MM.1S (cell line): Measurements from ENCODE around the gene CHPF2.

Source experiments
- DNase-seq: peaks from one replicate; pipeline ENCODE4 v3.0.0-alpha.2; 2015
- H2AFZ ChIP-seq: fragments of 300-600 bp; sonication (generic); 2 replicates; pipeline ENCODE4 v1.6.0; 2016; ENCODE audit warnings: antibody characterized with exemption, low read length
- H3F3A ChIP-seq: fragments of 300-600 bp; sonication (generic); 2 replicates; pipeline ENCODE4 v1.6.1; 2016; ENCODE audit warnings: mild to moderate bottlenecking, antibody characterized with exemption, low read length, moderate library complexity, mixed read lengths; ENCODE audit not compliant: insufficient read depth
- H3K27ac ChIP-seq: fragments of 300-600 bp; sonication (generic); 2 replicates; pipeline ENCODE4 v1.5.1; 2016; ENCODE audit warnings: mild to moderate bottlenecking, low read length
- H3K27me3 ChIP-seq: fragments of 300-600 bp; sonication (generic); replicated peaks from 2 replicates; pipeline ENCODE4 v1.6.0; 2016; ENCODE audit warnings: low read length; ENCODE audit not compliant: insufficient read depth
- H3K36me3 ChIP-seq: fragments of 300-600 bp; sonication (generic); replicated peaks from 2 replicates; pipeline ENCODE4 v1.6.1; 2016; ENCODE audit warnings: mild to moderate bottlenecking, low read length, mixed read lengths; ENCODE audit not compliant: insufficient read depth
- H3K4me1 ChIP-seq: fragments of 300-600 bp; sonication (generic); 2 replicates; pipeline ENCODE4 v1.6.1; 2016; ENCODE audit warnings: low read length, mixed read lengths
- H3K4me2 ChIP-seq: fragments of 300-600 bp; sonication (generic); 2 replicates; pipeline ENCODE4 v1.6.0; 2016; ENCODE audit warnings: low read depth, low read length
- H3K4me3 ChIP-seq: fragments of 300-600 bp; sonication (generic); 2 replicates; pipeline ENCODE4 v1.5.1; 2016; ENCODE audit warnings: low read length, mixed read lengths
- H3K79me2 ChIP-seq: fragments of 300-600 bp; sonication (generic); 2 replicates; pipeline ENCODE4 v1.6.1; 2016; ENCODE audit warnings: mixed run types, low read length, mixed read lengths
- H3K9ac ChIP-seq: fragments of 300-600 bp; sonication (generic); 2 replicates; pipeline ENCODE4 v1.6.1; 2016; ENCODE audit warnings: low read length, mixed read lengths
- H3K9me2 ChIP-seq: fragments of 300-600 bp; sonication (generic); replicated peaks from 2 replicates; pipeline ENCODE4 v1.6.1; 2016; ENCODE audit warnings: mild to moderate bottlenecking, low read length, mixed read lengths; ENCODE audit not compliant: insufficient read depth
- H3K9me3 ChIP-seq: fragments of 300-600 bp; sonication (generic); replicated peaks from 2 replicates; pipeline ENCODE4 v1.6.1; 2016; ENCODE audit warnings: mild to moderate bottlenecking, low read length, mixed read lengths; ENCODE audit not compliant: insufficient read depth
- H4K20me1 ChIP-seq: fragments of 300-600 bp; sonication (generic); 2 replicates; pipeline ENCODE4 v1.6.1; 2016; ENCODE audit warnings: mild to moderate bottlenecking, low read length, moderate library complexity, mixed read lengths; ENCODE audit not compliant: insufficient read depth
- CTCF ChIP-seq: fragments of 300-600 bp; sonication (generic); IDR thresholded peaks from 2 replicates; pipeline ENCODE4 v1.5.1; 2016; ENCODE audit warnings: antibody characterized with exemption, low read length, mixed read lengths
- EZH2 ChIP-seq: fragments of 300-600 bp; sonication (generic); optimal IDR thresholded peaks from 2 replicates; pipeline ENCODE3; 2017; ENCODE audit warnings: low read depth, mild to moderate bottlenecking, antibody characterized with exemption, low read length, mixed read lengths
- EZH2phosphoT487 ChIP-seq: fragments of 300-600 bp; sonication (generic); IDR thresholded peaks from 2 replicates; pipeline ENCODE4 v1.6.1; 2018; ENCODE audit warnings: antibody characterized with exemption, low read length

CHPF2 gene

GRCh38 chr7:151269511-151269910 is 37.2 kb downstream of the CHPF2 start:
- TF ChIP-seq EZH2phosphoT487 (no peak), CTCF (no peak), EZH2 (no peak)
- Histone ChIP-seq H3K9me2 (no peaks in the 10 kb centered on the region), H2AFZ (no peak overlapping the region), H3K4me1 (no peaks in the 10 kb centered on the region), H3K9ac (no peak overlapping the region), H3F3A (no peaks in the 10 kb centered on the region), H3K79me2 (no peaks in the 10 kb centered on the region), H3K4me2 (no peak overlapping the region), H3K27me3 (peaks cover 66% of the 10 kb centered on the region), H3K9me3 (no peaks in the 10 kb centered on the region), H3K4me3 (no peak overlapping the region), H3K27ac (no peak overlapping the region), H4K20me1 (no peaks in the 10 kb centered on the region), H3K36me3 (no peaks in the 10 kb centered on the region)
- DNase-seq, result no peak

- H3K9ac ChIP-seq, result no peak overlapping the region
- H3K27ac ChIP-seq, result no peak overlapping the region
These were observed 39.5 kb downstream of the CHPF2 start for GRCh38 chr7:151271699-151272355.

DNA sequence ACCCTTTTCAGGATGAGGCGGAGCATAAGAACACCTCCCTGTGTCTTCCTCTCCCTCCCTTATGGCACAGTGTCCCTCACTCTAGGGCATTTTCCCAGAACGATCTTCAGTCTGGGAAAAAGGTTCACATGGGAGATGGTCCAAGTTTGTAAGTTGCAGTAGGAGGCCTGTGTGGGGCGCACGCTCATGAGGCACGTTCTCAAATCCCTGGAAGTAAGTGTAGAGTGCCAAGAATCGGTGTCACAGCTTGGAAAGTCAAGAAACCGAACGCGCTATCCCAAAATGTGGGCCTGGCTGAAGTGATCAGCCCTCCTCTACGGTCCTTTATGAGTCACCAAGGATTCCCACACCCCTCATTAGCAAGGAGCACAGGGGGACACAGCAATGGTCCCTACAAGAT is 40.1 kb downstream of the CHPF2 start:
- Histone ChIP-seq H3K79me2 (no peaks in the 10 kb centered on the region), H3K4me1 (no peaks in the 10 kb centered on the region)

More at GRCh38 chr7:151271699-151272355, 39.5 kb downstream of the CHPF2 start:
- Histone ChIP-seq H3K27me3 (peaks cover 70% of the 10 kb centered on the region), H3K9me3 (no peaks in the 10 kb centered on the region), H3K4me2 (no peak overlapping the region), H3F3A (no peaks in the 10 kb centered on the region), H3K4me3 (no peak overlapping the region), H3K36me3 (no peaks in the 10 kb centered on the region), H2AFZ (no peak overlapping the region), H3K4me1 (no peaks in the 10 kb centered on the region), H4K20me1 (no peaks in the 10 kb centered on the region), H3K9me2 (no peaks in the 10 kb centered on the region), H3K79me2 (no peaks in the 10 kb centered on the region)
- no peak for DNase-seq
- no peak for TF ChIP-seq EZH2
- no peak for TF ChIP-seq EZH2phosphoT487
- no peak for TF ChIP-seq CTCF

More for the DNA sequence above, 40.1 kb downstream of the CHPF2 start:
- DNase-seq, result no peak
- Histone ChIP-seq H3K4me3 (no peak overlapping the region), H3F3A (no peaks in the 10 kb centered on the region), H3K9ac (no peak overlapping the region), H2AFZ (no peak overlapping the region), H3K9me3 (no peaks in the 10 kb centered on the region), H3K36me3 (no peaks in the 10 kb centered on the region), H3K9me2 (no peaks in the 10 kb centered on the region), H4K20me1 (no peaks in the 10 kb centered on the region), H3K27ac (no peak overlapping the region), H3K4me2 (no peak overlapping the region), H3K27me3 (peaks cover 67% of the 10 kb centered on the region)
- TF ChIP-seq EZH2phosphoT487 (no peak), CTCF (no peak), EZH2 (no peak)
